SH-SY5Y (cell line): ENCODE measurements around the gene MAP6D1.
A peak's percentile ranks its signal among the peaks of the same experiment; 100 is the strongest.

Experiments
- GATA2 ChIP-seq: IDR thresholded peaks from 2 replicates; pipeline ENCODE4 v1.6.1; 2011; ENCODE audit warnings: mild to moderate bottlenecking, low read depth, low read length
- GATA3 ChIP-seq: IDR thresholded peaks from 2 replicates; pipeline ENCODE4 v1.6.1; 2011; ENCODE audit warnings: low read depth, mild to moderate bottlenecking, low read length, moderate library complexity

GRCh38 chr3:183827809-183828537, 2.6 kb upstream of the MAP6D1 start:
- TF ChIP-seq GATA2 (peak; percentile 87), GATA3 (no peak; the same call in 1 of the 2 replicates)
